NOMO-1 treated with DMSO at 0.1 percent for 48 hours (cell line): ENCODE data around the gene ARAP3.
A peak's percentile ranks its signal among the peaks of the same experiment; 100 is the strongest.

Source experiments
- DNase-seq: peaks from one replicate; lab custom pipeline; 2025; ENCODE audit not compliant: unreplicated experiment; lab: John Stamatoyannopoulos, UW

ARAP3 gene

DNA sequence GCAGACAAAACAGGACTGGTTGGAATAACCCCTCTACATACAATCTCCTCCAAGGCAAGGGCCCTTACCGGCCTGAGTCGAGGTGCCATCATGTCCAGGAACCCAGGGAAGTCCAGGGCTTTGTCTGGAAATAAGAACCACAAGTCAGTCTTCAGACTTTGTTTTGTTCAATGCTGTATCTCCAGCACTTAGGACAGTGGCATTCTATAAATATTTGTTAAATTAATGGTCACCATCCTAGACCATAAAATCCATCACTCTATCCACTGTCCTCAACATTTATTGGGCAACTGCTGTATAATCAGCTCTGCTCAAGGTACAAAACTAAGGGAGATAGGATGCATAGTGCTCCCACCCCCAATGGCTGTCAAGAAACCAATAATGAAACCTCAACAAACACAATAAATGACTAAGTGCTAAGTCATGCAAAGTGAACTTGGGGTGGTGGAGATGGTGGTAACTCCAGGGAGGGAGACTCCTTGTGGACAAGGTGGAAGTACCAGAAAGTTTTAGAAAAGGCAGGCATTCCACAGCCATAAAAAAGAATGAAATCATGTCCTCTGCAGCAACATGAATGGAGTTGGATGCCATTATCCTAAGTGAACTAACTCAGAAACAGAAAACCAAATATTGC is 40.3 kb downstream of the ARAP3 start:
- DNase-seq, result no peak

DNA sequence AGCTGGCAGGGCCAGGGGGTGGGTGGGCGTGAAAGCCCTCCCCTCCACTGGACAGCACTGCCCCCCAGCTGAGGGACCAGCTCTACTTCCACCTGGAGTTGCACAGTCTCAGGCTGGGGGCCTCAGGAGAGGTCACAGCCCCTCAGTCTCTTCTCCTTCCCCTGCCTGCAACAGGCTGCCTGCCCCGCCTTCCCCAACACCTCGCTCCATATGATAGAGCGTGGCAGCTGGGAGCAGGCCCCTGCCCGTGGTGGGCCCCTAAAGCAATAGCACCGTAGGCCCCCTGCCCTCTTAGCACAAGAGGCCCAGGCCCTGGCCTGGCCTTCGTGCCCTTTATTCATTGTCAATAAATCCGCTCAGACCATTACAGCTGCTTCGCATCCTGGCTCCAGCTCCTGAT is 41.3 kb downstream of the ARAP3 start:
- no peak for DNase-seq

DNA sequence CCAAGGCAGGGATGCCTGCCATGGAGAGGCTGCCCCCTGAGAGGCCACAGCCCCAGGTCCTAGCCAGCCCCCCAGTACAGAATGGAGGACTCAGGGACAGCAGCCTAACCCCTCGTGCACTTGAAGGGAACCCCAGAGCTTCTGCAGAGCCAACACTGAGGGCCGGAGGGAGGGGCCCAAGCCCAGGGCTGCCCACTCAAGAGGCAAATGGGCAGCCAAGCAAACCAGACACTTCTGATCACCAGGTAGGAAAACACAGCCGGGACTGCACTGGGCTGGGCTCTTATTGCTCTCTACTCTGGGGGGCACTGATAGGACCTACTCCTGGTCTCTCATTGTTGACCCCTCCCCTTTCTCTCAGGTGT is 42.0 kb downstream of the ARAP3 start:
- DNase-seq, result no peak

DNA sequence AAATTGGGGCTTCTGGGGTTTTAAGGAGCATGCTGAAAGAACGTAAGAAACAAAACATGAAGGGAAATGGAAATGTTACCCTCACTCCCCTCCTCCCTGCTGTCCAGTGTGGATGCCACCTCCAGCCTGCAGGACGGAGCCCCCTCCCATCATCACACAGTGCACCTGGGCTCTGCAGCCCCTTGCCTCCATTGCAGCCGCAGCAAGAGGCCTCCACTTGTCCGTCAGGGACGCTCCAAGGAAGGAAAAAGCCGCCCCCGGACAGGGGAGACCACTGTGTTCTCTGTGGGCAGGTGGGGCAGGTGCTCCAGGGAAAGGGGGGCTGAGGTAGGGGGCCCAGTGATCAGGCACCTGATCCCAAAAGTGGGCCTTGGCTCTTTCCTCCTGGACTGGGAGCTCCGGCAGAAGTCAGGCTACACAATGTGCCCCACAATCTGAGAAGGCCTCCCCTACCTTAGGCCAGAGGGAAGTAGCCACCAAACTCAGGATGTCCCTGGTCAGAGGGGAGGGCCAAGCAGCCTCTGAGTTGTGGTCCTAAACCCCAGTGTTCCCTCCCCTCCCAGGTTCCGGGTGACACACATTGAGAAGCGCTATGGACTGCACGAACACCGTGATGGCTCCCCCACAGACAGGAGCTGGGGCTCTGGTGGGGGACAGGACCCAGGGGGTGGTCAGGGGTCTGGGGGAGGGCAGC is 42.5 kb downstream of the ARAP3 start:
- DNase-seq, result no peak

DNA sequence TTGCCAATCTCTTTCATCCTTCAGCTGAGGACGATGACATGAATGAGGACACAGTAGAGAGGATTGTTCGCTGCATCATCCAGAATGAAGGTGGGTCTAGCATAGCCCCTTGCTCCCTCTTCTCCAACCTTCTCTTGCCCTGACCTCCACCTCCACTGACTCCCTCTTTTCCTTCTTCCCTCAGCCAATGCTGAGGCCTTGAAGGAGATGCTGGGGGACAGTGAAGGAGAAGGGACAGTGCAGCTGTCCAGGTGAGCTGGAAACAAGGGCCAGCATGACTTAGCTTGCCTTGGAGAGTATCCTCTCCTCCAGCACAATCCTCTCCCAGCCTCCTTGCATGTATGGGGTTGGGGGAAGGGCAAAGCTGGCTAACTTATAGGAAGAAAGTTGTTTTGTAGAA is 43.3 kb downstream of the ARAP3 start:
- DNase-seq, result no peak

DNA sequence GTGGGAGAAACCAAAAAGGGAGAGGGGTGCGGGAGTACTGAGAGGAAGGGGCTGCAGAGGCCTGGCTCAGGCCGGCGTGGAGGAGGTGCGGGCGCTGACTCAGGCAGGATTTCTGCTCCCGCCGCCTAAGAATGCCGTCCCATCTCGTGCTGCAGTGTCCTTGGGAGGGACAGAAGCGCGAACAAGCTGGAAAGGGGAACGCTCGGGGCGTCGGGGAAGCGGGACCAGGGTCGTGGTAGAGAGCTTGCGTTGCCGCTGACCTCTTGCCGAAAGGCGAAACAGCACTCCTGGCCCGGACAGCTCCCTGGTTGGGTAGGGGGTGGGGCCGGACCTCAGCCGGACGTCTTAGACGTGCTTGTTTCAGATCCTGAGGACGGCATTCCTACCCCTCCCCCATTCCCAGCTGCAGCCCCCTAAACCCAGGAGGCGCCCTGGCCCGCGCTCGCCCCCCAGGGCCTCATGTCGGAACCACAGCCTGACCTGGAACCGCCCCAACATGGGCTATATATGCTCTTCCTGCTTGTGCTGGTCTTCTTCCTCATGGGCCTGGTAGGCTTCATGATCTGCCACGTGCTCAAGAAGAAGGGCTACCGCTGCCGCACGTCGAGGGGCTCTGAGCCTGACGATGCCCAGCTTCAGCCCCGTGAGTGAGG is 44.1 kb downstream of the ARAP3 start:
- peak; percentile 68 for DNase-seq

DNA sequence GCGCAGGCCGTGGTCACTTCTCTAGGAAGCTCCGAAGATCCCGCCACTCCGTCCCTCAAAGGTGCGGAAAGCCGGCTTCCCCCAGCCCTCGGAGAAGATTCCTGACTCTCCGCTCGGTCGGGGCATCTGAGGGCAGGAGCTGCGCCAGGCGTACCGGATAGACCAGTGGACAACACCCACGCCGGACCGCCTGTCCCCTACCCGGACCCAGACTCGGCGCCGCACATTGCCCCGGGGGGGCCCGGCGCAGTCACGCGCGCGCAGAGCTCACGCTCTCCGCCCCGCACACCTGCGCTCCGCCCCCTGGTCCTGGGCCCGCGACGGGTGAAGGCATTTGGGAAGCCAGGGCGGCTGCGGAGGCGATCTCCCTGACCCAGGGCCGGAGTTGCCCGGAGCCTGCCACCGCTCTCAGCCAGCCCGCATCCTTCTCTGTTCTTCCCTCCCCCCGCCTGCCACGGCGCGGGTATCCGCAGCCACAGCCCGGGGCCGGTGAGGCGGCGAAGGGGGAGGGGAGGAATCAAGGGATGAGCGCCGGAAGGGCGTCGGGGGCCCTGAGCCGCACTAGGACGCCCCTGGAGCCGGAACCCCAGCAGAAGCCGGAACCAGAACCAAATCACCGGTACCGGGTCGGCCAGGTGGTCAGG is 44.8 kb downstream of the ARAP3 start:
- DNase-seq, result no peak

DNA sequence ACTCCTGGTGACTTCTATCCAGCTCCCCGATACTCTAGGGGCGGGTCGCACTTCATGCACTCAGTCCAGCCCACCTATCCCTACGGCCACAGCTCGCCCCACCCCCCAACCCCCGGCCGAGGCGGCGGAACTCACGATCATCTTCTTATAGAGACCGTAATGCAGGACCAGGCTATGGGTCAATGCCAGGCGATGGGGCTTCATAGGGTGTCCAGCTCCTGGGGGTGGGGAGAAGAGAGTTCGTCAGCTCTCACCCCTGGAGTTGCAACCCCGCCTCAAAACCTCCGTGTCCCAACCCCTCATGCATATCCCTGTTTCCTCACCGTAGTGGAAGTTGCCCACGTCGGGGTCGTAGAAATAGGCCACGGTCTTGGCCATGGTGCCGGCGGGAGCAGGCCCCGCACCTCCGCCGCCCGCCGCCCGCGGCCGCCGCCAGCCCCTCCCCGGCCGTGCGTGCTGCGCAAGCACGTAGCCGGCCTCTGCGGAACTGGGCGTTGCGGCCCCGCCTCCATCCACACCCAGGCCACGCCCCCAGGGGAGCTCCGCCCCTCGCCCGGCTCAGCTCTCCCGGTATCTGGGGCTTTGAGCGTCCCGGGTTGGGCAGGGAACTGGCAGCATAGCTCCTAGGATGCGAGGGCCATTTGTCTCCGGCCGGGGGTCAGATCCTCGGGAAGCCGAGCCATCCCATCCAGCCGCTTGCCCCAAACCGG is 45.5 kb downstream of the ARAP3 start, which contains the start of the genes HDAC3 and RELL2:
Gene HDAC3 (minus strand): TSS at position 437 of the 710 bp plus-strand sequence. CDS start 59 bp downstream, at position 378.
Gene RELL2 (plus strand): TSS at position 585 of the 710 bp plus-strand sequence. CDS start 1,229 bp downstream, outside the sequence.
- peak; percentile 81 for DNase-seq

DNA sequence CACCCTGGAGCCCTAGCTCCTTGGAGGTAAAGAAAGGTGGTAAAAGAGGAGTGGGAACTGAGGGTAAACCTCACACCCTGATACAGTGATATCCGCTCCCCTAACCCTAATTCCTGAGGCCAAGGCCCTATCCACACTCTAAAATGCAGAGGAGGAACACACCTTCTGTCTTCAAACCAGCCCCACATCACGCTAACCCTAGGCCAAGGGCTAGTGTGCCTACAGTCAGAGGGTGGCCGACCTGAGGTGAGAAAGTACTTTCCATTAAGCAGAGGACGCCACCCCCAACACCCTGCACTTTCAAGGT is 46.0 kb downstream of the ARAP3 start:
- no peak for DNase-seq

DNA sequence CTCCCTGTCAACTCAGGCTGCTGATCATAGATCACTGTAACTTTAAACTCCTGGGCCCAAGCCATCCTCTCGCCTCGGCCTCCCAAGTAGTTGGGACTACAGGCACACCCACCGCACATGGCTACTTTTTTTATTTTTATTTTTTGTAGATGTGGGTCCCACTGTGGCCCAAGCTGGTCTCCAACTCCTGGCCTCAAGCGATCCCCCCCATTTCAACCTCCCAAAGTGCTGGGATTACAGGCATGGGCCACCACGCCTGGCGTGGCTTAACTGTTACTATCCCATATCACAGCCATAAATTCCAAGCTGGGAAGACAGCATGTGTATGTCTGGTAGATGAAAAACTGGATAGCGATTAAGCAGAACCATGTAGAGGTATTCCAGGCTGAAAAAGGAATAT is 46.4 kb downstream of the ARAP3 start:
- no peak for DNase-seq

DNA sequence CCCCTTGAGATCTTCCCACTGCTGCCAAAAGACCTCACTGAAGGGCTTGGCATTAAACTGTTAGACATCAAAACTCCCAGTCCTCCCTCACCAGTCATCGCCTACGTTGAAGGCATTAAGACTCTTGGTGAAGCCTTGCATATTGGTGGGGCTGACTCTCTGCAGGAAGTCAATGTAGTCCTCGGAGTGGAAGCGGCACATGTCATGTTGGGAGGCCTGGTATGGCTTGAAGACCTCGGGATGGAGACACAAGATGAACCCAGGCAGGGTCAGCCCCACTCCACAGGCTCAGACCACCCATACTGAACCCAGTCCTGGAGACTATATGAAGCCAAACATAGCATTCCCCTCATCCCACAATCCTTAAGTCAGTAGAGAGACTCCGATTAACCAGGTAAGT is 47.3 kb downstream of the ARAP3 start:
- no peak for DNase-seq

DNA sequence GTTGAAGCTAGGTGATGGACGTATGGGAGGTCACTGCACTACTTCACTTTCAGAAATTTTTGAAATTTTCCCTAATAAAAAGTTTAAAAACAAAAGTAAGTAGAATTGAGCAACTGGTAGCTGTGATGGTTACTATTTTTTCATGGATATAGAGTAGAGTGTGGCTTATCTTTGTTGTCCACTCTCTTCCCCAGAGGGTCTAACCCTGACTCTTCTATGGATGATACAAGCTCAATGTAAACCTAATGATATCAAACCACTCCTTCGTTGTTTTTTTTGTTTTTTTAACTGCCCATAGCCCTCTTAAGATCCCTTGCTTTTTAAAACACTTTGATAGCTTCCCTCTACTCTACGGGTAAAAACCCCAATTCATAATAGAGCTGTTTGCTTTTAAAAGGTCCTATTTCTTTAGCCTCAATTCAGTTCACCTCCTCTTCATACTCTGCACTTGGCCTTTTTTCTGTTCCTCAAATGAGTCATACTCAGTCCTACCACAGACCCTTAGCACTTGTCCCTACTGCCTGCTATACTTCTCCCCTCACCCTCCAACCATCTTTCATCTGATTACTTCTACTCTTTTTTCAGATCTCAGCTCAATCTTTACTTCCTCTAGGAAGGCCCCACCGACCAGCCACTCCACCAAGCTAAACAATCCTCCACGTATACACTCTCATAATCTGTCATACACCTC is 48.0 kb downstream of the ARAP3 start:
- DNase-seq, result peak; percentile 64

DNA sequence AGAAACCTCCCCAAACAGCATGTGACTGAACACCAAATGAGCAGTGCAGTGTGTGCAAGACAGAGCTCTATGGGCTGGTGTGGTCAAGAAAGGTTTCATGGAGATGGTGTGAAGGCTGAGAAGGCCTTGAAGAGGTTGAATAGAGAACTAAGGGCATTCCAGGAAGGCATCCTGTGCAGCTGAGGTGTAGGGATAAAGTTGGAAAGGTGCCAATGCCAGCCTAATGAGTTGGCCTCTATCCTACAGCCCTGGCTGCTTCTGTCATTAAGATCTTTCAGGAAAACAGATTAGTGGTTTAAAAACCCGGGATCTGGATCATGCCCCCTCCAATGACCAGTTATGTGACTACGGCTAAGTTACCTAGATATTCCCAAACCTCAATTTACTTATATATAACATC is 49.4 kb downstream of the ARAP3 start:
- no peak for DNase-seq

DNA sequence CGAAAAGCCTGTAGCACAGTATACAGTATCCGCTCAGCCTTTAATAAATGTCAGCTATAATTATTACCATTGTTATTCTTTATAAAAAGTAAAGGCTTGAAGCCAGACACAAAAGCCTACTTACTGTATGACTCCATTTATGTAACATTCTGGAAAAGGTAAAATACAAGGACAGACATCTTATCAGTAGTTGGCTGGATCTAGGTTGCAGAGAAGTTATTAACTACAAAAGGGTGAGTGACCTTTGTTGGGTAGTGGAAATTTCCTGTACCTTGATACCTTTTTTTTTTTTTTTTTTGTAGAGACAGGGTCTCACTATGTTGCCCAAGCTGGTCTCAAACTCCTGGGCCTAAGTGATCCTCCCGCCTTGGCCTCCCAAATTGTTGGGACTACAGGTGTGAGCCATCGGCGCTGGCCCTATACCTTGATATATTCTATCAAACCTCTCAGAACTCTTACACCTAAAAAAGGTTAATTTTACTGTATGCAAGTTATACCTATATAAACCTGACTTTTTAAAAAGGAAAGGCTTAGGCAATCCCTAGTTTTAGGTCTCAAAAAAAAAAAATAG is 51.4 kb downstream of the ARAP3 start:
- DNase-seq, result no peak

DNA sequence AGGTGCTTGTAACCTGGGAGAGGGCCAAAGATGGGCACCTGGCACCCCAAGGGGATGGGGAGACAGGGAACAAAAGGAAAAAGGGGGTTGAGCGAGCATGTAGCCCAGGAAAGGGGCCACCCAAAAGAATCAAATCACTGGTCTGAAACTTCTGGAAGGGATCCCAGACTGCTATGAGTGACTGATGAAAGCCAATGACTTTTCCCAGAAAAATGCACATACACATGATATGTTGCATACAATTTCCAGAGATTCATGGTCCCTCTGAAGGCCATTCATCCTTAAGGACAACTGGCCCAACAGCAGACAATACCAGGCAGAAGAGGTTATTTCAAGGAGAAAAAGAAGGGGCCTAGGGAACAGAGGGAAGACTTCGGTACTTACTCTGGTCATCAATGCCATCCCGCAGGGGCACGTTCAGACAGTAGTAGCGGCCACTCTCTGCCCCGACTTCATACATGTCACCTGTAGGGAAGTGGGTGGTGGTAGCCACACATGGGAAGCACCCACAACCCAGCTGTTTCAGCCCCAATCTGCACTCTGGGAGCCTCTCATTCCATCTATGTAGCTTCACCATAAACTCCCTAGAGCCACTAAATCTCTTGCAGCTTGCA is 53.7 kb downstream of the ARAP3 start:
- no peak for DNase-seq

DNA sequence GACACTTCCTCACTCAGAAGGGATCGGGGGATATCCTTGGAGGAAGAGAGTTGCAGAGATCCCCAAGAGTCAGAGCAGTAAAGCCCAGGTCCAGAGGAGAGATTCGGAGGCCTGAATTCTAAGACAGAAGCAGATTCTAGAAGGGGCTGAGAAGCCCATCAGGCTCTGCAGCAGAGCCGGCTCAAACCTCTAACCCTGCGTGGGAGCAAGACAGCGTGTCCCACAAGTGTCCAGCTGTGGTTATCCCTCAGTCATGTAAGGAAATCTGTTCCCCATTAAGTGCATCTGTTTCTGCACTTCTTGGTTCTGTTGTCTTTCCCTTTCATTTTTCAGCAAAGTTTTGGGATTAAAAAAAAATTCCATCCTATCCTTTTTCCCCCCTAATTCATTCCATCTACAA is 58.4 kb downstream of the ARAP3 start:
- no peak for DNase-seq

DNA sequence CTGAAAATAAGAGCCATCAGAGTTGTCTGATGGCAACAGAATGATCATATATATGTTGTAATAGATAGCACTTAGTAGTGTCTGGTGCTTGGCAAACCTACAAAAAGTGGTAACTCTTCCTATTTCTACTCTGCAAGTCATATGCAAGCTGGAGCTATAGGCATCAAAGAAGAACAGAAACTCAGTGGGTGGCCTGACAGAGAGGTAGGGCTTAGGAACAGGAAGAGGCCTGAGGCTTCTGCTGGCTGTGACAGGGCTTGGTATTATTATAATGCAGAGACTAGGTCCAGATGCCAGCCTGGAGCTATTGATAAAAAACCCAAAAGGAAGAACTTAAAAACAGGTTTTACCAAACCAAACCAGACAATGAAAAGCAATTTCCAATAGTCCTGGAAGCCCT is 58.8 kb downstream of the ARAP3 start:
- DNase-seq, result peak; percentile 98

DNA sequence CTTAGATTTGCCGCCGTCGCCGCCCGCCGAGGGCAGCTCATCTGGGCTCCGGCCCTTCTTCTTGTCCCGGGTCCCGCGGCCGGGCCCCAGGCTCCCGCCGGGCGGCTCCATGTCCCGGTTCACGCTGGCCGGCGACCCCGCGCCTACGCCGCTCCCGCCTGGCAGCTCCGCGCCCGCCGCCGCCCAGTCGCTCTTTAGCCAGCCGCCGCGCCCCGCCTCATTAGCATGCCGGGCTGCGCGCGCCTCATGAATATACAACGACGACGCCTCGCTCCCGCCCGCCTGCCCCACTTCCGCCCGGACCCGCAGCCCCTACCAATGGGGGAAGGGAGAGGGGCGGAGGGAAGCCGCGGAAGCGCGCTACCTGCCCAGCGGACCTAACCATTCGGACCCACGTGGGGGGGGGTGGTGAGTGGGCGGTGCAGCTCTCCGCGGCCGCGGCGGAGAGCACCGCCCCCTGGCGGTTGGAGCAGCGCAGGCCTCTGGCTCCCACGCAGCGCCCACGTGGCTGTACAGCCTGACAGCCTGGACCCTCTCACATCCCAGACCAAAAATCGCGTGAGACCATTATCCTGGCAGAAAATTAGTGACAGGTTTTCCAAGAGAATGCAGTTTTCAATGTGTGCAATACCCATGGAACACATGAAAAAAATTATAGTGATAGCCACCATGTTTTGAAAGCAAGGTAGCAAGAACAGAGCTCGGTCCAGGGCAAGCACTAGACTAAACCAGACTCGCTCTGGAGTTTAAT is 63.1 kb downstream of the ARAP3 start, which contains the start of gene DIAPH1:
Gene DIAPH1 (minus strand): TSS at position 197 of the 751 bp plus-strand sequence. CDS start 86 bp downstream, at position 111.
- DNase-seq, result peak; percentile 96
